AG10803 (cell line): ENCODE measurements around the gene TWF1.
"Not testable (repeated sequence)": the region's sequence is repeated elsewhere in the genome, so short reads cannot be mapped to it uniquely, and the experiment has no call there.

ENCODE experiments used
- DNase-seq: peaks from one replicate; pipeline ENCODE4 v3.0.0; 2010; ENCODE audit warnings: low read depth
- H3K4me3 ChIP-seq: 2 replicates; pipeline ENCODE4 v1.5.1; 2011; ENCODE audit warnings: mild to moderate bottlenecking, low read length, control low read depth
- TF ChIP-seq, protein P1 (sequence below): conservative IDR thresholded peaks from 2 replicates; pipeline ENCODE4 v1.5.1; 2011; ENCODE audit warnings: mild to moderate bottlenecking, low read length, control low read depth, inconsistent platforms

TWF1 gene

DNA sequence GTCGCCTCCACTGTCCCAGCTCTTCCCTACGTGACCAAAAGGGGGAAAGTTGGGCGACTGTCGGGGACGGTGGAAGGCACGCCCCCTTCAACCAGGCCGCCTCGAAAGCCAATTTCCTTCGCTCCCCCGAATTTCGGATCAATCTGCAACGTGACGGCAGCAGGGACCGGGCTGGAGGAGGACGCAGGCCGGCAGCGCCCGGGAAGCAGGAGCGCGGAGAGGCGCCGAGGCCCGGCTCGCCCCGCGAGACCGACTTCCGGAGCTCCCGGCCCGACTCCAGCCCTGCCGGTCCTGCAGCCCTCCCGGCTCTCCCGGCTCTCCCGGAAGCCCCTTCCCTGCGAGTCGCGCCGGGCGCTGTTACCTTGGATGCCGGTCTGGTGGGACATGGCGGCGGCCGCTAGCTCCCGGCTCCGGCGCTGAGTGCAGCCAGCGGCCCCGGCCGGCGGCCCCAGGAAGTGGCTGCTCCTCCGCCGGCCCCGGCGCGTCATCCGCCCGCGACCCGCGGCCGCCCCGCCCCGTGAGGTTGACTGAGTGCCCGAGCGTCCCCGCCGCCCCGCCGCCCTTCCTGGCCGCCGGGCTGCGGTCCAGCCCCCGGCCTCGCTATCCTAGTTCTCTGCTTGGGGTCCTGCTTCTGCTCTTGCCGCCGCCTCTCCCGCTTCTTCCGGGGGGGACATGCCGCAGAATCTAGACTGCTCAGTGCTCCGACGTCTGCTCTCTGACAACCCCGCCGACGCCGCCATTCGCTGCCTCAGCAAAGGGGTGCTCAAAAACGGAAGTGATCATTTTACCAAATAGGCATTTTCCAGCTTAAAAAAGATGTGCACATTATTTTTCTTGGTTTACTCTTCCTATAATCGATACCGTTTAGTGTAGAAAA lies at the start of gene TWF1:
TSS of gene TWF1 (minus strand) at position 458 of the 877 bp plus-strand sequence. CDS start at position 386, 72 bp downstream.
- TF ChIP-seq, protein P1, sequence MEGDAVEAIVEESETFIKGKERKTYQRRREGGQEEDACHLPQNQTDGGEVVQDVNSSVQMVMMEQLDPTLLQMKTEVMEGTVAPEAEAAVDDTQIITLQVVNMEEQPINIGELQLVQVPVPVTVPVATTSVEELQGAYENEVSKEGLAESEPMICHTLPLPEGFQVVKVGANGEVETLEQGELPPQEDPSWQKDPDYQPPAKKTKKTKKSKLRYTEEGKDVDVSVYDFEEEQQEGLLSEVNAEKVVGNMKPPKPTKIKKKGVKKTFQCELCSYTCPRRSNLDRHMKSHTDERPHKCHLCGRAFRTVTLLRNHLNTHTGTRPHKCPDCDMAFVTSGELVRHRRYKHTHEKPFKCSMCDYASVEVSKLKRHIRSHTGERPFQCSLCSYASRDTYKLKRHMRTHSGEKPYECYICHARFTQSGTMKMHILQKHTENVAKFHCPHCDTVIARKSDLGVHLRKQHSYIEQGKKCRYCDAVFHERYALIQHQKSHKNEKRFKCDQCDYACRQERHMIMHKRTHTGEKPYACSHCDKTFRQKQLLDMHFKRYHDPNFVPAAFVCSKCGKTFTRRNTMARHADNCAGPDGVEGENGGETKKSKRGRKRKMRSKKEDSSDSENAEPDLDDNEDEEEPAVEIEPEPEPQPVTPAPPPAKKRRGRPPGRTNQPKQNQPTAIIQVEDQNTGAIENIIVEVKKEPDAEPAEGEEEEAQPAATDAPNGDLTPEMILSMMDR = peak; percentile 44
- DNase-seq = peak; percentile 77
- H3K4me3 ChIP-seq = peak within 1 kb of the TSS; percentile 77

DNA sequence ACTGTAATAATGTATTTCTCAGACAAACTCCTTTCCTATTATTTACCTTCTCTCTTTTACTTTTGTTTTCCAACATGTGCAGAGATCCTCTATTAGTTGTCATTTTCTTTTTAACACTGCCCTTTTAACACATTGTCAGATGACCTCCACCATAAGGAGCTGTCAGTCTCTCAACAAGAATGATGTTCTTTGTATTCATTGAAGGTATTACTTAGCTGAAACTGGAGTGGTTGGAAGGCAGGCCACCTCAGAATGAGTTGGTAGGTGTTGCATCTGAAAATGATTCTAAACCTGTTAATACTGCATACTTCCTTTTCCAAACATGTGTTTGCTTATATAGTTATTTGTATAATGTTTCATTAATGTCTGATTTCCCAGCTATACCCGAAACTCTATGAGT lies 46.6 kb upstream of the TWF1 start:
- no peak for DNase-seq
- H3K4me3 ChIP-seq = no peak overlapping the region
- TF ChIP-seq, protein P1 = no peak

DNA sequence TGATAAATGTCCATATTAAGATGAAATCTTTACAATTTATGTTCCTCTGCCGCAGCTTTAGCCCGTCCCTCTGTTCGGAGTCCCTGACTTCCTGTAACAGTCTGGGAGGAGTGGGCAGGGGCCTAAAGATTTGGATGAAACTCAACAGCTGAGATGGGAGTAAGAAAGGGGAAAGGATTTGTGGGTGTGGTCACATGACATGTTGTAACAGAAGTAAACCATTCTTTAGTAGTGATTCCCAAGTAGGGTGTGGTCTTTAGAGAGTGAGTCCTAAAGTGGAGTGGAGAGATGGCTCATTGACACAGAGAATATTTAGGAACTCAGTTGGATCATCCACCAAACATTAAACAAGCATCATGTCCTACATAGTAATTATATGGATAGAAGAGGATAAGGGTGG lies 42.7 kb upstream of the TWF1 start:
- no peak overlapping the region for H3K4me3 ChIP-seq
- TF ChIP-seq, protein P1 = no peak
- DNase-seq = no peak

DNA sequence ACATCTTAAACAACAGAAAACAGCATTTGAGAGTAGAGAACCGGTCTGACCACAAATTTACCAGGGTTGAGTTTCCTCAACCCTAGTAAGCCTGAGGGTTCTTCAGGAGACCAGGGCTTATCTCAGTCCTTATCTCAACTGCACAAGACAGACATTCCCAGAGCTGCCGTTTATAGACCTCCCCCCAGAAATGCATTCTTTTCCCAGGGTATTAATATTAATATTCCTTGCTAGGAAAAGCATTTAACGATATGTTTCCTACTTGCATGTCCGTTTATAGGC lies 42.0 kb upstream of the TWF1 start:
- H3K4me3 ChIP-seq = no peak overlapping the region
- TF ChIP-seq, protein P1 = no peak
- no peak for DNase-seq

DNA sequence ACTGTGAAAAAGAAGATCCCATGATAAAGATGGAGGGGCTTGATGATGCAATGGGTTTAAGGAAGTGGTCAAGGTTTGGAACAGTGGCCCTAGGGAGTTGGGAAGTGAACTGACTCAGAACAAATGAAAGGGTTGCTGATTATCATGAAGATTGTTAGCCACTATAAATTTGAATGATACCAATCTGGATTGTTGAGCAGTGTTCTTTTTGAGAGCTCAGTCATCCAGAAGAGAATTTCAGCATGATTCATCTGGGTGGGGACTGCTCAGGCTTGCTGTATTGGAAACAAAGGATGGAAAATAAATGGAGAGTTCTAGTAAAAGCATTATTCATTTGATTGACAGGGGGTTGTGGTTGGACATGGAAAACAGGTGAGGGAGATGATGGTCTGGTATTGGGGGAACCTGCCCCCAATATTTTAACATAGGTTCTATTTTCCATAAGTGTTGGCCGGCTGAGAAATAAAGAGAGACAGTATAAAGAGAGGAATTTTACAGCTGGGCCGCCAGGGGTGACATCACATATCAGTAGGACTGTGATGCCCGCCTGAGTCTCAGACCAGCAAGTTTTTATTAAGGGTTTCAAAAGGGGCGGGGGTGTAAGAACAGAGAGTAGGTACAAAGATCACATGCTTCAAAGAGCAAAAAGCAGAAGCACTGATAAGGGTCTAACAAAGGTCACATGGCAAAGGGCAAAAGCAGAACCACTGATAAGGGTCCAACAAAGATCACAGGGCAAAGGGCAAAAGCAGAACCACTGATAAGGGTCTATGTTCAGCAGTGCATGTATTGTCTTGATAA lies 41.5 kb upstream of the TWF1 start:
- peak; percentile 33 for DNase-seq

DNA sequence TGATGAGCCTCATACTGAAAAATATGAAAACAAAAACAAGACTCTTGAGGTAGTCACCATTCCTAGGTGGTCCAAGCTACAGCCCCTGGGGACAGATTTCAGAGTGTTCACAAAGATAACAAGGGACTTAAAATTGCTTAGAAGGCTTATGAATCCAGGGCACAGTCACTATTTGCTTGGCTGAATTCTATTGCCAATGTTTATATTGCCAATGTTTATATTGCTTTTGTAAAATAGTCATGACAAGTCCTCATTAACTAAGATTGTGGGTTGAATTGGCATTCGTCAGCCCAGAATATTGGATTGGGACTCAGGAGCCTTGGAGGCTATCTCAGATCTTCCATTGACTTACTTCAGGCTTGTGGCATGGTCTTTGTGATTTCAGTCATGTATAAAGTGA lies 36.1 kb upstream of the TWF1 start:
- H3K4me3 ChIP-seq = no peak overlapping the region
- DNase-seq = no peak
- TF ChIP-seq, protein P1 = no peak

More for the DNA sequence above, 41.5 kb upstream of the TWF1 start:
- not testable (repeated sequence) for H3K4me3 ChIP-seq

DNA sequence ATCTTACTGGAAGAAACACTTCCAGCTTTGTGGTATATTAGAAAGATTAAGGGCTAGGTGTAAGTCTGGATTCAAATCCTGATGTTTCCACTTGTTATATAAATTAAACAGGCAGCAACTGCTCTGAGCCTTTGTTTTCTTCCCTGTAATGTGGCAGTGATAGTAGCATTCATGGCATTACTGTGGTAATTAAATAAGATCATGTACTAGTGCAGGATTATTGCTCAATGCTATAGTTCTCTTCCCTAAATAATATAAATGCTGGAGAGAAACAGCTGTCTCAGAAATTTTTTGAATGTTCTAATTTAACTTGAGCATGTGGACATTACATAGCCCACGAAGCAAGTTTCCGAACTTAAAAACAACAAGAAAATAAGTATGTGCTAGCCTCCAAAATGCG lies 35.1 kb upstream of the TWF1 start:
- TF ChIP-seq, protein P1 = no peak
- DNase-seq = peak; percentile 39

More for the DNA sequence above, 35.1 kb upstream of the TWF1 start:
- no peak overlapping the region for H3K4me3 ChIP-seq
